Epithelial cell of proximal tubule (primary cell): Measurements from ENCODE around the gene FILIP1. TPM values are rescaled to one million over a fixed set of nuclear protein-coding genes. Genes with fewer than 3 reads are reported as not detected.

Source experiments
- DNase-seq: peaks from one replicate; pipeline ENCODE4 v3.0.0-alpha.2; 2011; ENCODE audit warnings: low read depth
- H3K4me3 ChIP-seq: 2 replicates; pipeline ENCODE4 v1.5.1; 2011; ENCODE audit warnings: low read depth, mild to moderate bottlenecking, low read length
- total RNA-seq: library from RNA; depleted of rRNA; stranded (reverse); fragments of >200 nt; gene quantifications from 2 replicates; pipeline ENCODE4 v1.2.3, GENCODE V29; 2015
- TF ChIP-seq, protein P1 (sequence below): conservative IDR thresholded peaks from 2 replicates; pipeline ENCODE4 v1.5.1; 2012; ENCODE audit warnings: low read depth, mild to moderate bottlenecking, low read length

The FILIP1 gene
- total RNA-seq, 1 donor from 2014 or later, result under 0.01 TPM

DNA sequence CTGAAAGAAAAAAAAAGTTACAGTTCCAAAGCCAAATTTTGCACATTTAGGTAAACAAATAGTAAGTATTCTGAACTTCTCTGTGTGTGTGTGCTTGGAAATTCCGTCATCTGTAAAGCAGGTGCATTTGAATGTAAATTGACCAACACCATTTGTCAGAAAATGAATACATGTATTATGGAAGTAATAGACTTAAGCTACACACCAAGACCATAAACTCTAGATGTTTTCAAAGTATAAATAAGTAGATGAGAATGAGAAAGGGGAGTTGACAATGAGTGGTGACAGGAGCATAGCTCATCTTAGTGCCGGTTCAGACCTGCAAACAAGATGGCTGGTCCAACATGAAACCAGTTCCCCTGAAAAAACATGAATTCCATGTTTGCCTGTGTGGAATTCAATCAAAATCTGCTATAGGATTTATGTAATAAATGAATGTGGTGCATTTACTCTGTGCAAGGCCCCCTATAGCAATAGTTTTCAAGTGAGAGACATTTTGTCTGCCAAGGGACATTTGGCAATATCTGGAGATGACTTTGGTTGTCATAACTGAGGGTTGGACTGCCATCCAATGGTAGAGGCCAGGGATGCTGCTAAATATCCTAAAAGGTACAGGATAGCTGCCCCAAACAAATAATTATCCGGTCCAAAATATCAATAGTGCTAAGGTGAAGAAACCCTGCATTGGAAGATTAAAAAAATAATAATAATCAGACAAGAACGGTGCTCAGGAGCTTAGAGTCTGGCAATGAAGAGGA, 11.0 kb upstream of the FILIP1 start:
- H3K4me3 ChIP-seq, result no peak overlapping the region
- no peak for DNase-seq
- TF ChIP-seq, protein P1, sequence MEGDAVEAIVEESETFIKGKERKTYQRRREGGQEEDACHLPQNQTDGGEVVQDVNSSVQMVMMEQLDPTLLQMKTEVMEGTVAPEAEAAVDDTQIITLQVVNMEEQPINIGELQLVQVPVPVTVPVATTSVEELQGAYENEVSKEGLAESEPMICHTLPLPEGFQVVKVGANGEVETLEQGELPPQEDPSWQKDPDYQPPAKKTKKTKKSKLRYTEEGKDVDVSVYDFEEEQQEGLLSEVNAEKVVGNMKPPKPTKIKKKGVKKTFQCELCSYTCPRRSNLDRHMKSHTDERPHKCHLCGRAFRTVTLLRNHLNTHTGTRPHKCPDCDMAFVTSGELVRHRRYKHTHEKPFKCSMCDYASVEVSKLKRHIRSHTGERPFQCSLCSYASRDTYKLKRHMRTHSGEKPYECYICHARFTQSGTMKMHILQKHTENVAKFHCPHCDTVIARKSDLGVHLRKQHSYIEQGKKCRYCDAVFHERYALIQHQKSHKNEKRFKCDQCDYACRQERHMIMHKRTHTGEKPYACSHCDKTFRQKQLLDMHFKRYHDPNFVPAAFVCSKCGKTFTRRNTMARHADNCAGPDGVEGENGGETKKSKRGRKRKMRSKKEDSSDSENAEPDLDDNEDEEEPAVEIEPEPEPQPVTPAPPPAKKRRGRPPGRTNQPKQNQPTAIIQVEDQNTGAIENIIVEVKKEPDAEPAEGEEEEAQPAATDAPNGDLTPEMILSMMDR, result peak; percentile 51

- TF ChIP-seq, protein P1, result no peak
- no peak overlapping the region for H3K4me3 ChIP-seq
- no peak for DNase-seq
Observed at GRCh38 chr6:75503291-75503690, 9.7 kb upstream of the FILIP1 start.

DNA sequence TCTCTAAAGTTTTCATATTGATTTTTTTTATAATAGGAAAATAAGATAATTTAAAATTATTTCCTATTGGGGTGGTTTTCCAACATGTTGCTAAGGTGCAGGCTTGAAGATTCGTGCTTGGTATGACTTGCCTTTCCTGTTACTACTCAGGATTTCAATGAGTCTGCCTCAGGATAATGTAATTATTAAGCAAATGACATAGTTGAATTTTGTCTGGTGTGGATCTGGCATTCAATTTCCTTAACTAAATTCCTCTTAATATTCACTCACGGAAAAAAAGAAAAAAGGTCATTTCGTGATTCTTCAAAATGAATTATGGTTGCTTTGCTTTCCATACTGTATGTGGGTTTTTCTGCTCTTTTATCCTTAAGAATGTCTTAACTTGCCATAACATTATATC, 9.3 kb upstream of the FILIP1 start:
- TF ChIP-seq, protein P1, result no peak
- H3K4me3 ChIP-seq, result no peak overlapping the region
- no peak for DNase-seq

GRCh38 chr6:75501756-75502155, 8.2 kb upstream of the FILIP1 start:
- no peak for DNase-seq
- H3K4me3 ChIP-seq, result no peak overlapping the region
- TF ChIP-seq, protein P1, result no peak

- TF ChIP-seq, protein P1, result no peak
- no peak overlapping the region for H3K4me3 ChIP-seq
- DNase-seq, result no peak
Observed at GRCh38 chr6:75499640-75500039, 6.0 kb upstream of the FILIP1 start.

GRCh38 chr6:75498862-75499261, 5.3 kb upstream of the FILIP1 start:
- TF ChIP-seq, protein P1, result no peak
- DNase-seq, result no peak

DNA sequence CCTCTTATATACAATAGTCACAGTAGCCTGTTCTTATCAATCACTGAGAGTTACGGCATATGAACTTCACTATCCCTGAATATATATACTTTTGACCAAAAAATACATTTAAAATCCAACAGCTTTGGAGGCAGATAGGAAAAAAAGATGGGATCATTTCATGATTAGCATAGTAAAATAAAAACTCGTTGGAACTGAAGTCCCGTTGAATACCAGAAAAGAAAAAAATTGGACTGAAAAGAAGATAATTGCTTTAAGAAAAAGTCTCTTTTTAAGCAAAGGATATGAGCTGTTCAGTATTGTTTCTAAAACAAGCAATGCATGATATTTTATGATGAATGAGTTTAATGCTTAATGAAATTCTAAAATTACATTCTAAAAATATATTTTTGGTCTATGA, 4.4 kb upstream of the FILIP1 start:
- TF ChIP-seq, protein P1, result no peak
- no peak overlapping the region for H3K4me3 ChIP-seq
- no peak for DNase-seq

More at GRCh38 chr6:75498862-75499261, 5.3 kb upstream of the FILIP1 start:
- no peak overlapping the region for H3K4me3 ChIP-seq
